T-helper 9 cell (primary cell): ENCODE data around the gene TRAM1L1.

ENCODE experiments used
- DNase-seq: peaks from one replicate; pipeline ENCODE4 v3.0.0-alpha.2; 2020
- total RNA-seq, 2 donors: gene quantifications; one replicate each; lab custom pipeline; 2026; lab: John Stamatoyannopoulos, UW

Gene TRAM1L1
- 0 reads per million in 2 donors for total RNA-seq

- no peak for DNase-seq
These were observed at the start of gene TRAM1L1 for GRCh38 chr4:117084866-117085701. TSS of gene TRAM1L1 (minus strand) at chr4:117085576. CDS start at chr4:117085393, 183 bp downstream.

- DNase-seq: no peak
These were observed 49.0 kb upstream of the TRAM1L1 start for GRCh38 chr4:117134386-117134785.

GRCh38 chr4:117096886-117097285 is 11.5 kb upstream of the TRAM1L1 start:
- no peak for DNase-seq

- no peak for DNase-seq
These were observed 11.1 kb upstream of the TRAM1L1 start for GRCh38 chr4:117096462-117096861.

- DNase-seq: no peak
These were observed 8.2 kb upstream of the TRAM1L1 start for GRCh38 chr4:117093571-117093970.

GRCh38 chr4:117077760-117078159 is 7.6 kb downstream of the TRAM1L1 start:
- DNase-seq: no peak

GRCh38 chr4:117068120-117068519 is 17.3 kb downstream of the TRAM1L1 start:
- DNase-seq: no peak

- no peak for DNase-seq
These were observed 21.2 kb downstream of the TRAM1L1 start for GRCh38 chr4:117063961-117064696.

- no peak for DNase-seq
These were observed 42.4 kb downstream of the TRAM1L1 start for GRCh38 chr4:117042962-117043361.
